Heart left ventricle (tissue), 16 donors: Measurements from ENCODE around the gene CA4. TPM values are rescaled to one million over a fixed set of nuclear protein-coding genes. Genes with fewer than 3 reads are reported as not detected.
"Not testable (repeated sequence)": the region's sequence is repeated elsewhere in the genome, so short reads cannot be mapped to it uniquely, and the experiment has no call there.

ENCODE experiments used
- ATAC-seq, 4 donors: fragments of 200-7000 bp; cut with Tn5 transposase; one replicate each; pipeline ENCODE4 v1.9.1; 2020 to 2022; ENCODE audit warnings: moderate library complexity in 4 of 4, mild to moderate bottlenecking in 3 of 4, moderate number of reproducible peaks in 1 of 4
- DNase-seq, 5 donors: peaks; one replicate each; pipeline ENCODE4 v3.0.0-alpha.2; 2020
- H3K27ac ChIP-seq, 12 donors: fragments of 200-600 bp; sonication (generic) in 4 of 12; one replicate each; pipeline versions ENCODE4 v1.5.0 to v1.8.0; 2016 to 2022; ENCODE audit warnings: mild to moderate bottlenecking in 2 of 12
- H3K27me3 ChIP-seq, 9 donors: fragments of 200-600 bp; sonication (generic) in 2 of 9; one replicate each; pipeline versions ENCODE4 v1.5.1 to v1.8.0; 2016 to 2022; ENCODE audit warnings: mild to moderate bottlenecking in 3 of 9
- H3K36me3 ChIP-seq, 9 donors: fragments of 200-600 bp; sonication (generic) in 2 of 9; one replicate each; pipeline versions ENCODE4 v1.5.0 to v1.8.0; 2018 to 2022; ENCODE audit warnings: mild to moderate bottlenecking in 2 of 9
- H3K4me1 ChIP-seq, 12 donors: fragments of 200-600 bp; sonication (generic) in 4 of 12; one replicate each; pipeline versions ENCODE4 v1.5.0 to v1.8.0; 2016 to 2022; ENCODE audit warnings: mild to moderate bottlenecking in 3 of 12
- H3K4me3 ChIP-seq, 12 donors: fragments of 200-600 bp; sonication (generic) in 4 of 12; one replicate each; pipeline versions ENCODE4 v1.5.0 to v1.8.0; 2017 to 2022; ENCODE audit warnings: mild to moderate bottlenecking in 9 of 12, moderate library complexity in 4 of 12
- H3K9me3 ChIP-seq, 12 donors: fragments of 200-600 bp; sonication (generic) in 4 of 12; one replicate each; pipeline versions ENCODE4 v1.5.0 to v1.8.0; 2016 to 2022; ENCODE audit warnings: mild to moderate bottlenecking in 1 of 12
- WGBS, 4 donors: extraction: QIAGEN DNeasy Blood & Tissue Kit in 2 of 4; methylation state at CpG; one replicate each; pipeline versions ENCODE4 v1.1.5 to v1.1.7; 2013 to 2018; 5-methylcytosine and 5-hydroxymethylcytosine counted together
- intact Hi-C, 10 donors: fragments of 100-400 bp; cut with DNase I; formaldehyde crosslinking; loops; one replicate each; pipeline versions ENCODE4 v1.11.1 to v1.14.2; 2022
- polyA plus RNA-seq, 2 donors: library from polyadenylated mRNA; stranded (reverse); fragments of 200-250 nt; gene quantifications; one replicate each; pipeline ENCODE4 v1.2.3, GENCODE V29; 2013
- total RNA-seq, 9 donors: library from RNA; depleted of rRNA in 2 of 9; stranded (reverse); fragments of >200 nt in 2 of 9; fragmentation: NEBNext Ultra II Directional in 3 of 9; extraction: Animal tissue kit (Norgen Biotek cat#: 25700) in 3 of 9; gene quantifications; one replicate each; pipeline versions ENCODE4 v1.1.0 to v1.2.4, GENCODE V29; 2016 to 2023
- TF ChIP-seq, protein P1 (sequence below), 12 donors: fragments of 200-600 bp; sonication (generic) in 4 of 12; IDR thresholded peaks; one replicate each; pipeline versions ENCODE4 v1.5.0 to v1.8.0; 2018 to 2022; ENCODE audit warnings: antibody characterized with exemption in 12 of 12, mild to moderate bottlenecking in 5 of 12
- donor health status: ischemic (EF 13 %, LVEDD 7.1; RV severe dilation, severe dysfunction).
- donor health status: healthy with polysubstance abuse.
- donor health status: DM: no; HTN: yes; CAD: no.
- donor health status: DM: no; HTN: no; CAD: no.
- donor health status: ischemic (EF 25% LVEDD 6.9; RV normal size, moderate dysfunction).
- donor health status: ischemic (EF 25% LVEDD 5.7; RV mildly dilated, moderate dysfunction).
- donor health status: healthy.
- donor health status: DM: yes; HTN: yes; CAD: no.
- donor health status: ischemic (EF 35%, LVEDD 5.7; RV mildly dilated, moderate dysfunction).
- donor health status: nonischemic (EF 11% LVEDD 7.7; RV severe dilation, severe dysfunction).
- donor health status: DM: yes; HTN: yes; CAD: no.
- donor health status: PGD.
- donor health status: ischemic (EF 29% LVEDD 5.4; RV normal size, mild dysfunction).
- donor health status: nonischemic (EF 23%, LVEDD 6.1; RV moderate dilation, normal function).

The CA4 gene
- total and polyA plus RNA-seq, 11 donors, result 12.4 to 54.0 (median 17.7) TPM

DNA sequence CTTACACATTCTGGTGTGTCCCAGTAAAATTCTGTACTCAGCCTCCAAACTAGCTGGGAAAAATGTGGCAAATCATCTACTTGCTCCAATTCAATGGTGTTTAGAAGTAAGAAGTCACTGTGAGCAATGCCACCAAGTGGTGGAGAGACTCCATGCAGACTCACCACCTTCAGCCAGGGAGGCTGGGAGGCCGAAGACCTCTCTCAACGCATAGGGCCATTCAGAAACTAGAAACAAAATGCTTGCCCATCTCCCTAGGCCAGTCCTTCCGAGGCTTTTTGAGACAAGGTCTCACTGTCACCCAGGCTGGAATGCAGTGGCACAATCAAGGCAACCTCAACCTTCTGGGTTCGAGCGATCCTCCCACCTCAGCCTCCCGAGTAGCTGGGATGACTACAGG lies 25.0 kb downstream of the CA4 start:
- WGBS, 4 donors, result 84 to 93% (median 88%) methylated on average over 6 of the region's 6 CpGs

DNA sequence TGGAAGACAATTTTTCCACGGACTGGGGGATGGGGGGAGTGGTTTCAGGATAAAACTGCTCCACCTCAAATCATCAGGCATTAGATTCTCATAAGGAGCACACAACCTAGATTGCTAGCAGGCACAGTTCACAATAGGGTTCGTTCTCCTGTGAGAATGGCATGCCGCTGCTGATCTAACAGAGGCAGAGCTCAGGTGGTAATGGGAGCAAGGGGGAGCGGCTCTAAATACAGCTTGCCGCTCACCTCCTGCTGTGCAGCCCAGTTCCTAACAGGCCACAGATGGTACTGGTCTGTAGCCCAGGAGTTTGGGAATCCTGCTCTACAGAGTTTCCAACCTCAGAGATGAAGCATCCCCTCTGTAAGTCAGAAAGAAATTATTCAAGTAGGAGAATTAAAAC lies 27.0 kb downstream of the CA4 start:
- H3K4me1 ChIP-seq, result peaks cover 0 to 19% (median 0%) of the 10 kb centered on the region in 12 donors
- H3K27me3 ChIP-seq, ATAC-seq, H3K9me3 ChIP-seq, H3K27ac ChIP-seq, intact Hi-C loops, DNase-seq, H3K4me3 ChIP-seq: not testable (repeated sequence)
- WGBS, 4 donors, result 90 to 95% (median 93%) methylated on average over 5 of the region's 5 CpGs
- H3K36me3 ChIP-seq, result peaks cover 0 to 54% (median 42%) of the 10 kb centered on the region in 9 donors

More for the DNA sequence above, 25.0 kb downstream of the CA4 start:
- not testable (repeated sequence) for H3K27me3 ChIP-seq, H3K4me3 ChIP-seq, H3K27ac ChIP-seq, DNase-seq, H3K9me3 ChIP-seq
- TF ChIP-seq, protein P1, sequence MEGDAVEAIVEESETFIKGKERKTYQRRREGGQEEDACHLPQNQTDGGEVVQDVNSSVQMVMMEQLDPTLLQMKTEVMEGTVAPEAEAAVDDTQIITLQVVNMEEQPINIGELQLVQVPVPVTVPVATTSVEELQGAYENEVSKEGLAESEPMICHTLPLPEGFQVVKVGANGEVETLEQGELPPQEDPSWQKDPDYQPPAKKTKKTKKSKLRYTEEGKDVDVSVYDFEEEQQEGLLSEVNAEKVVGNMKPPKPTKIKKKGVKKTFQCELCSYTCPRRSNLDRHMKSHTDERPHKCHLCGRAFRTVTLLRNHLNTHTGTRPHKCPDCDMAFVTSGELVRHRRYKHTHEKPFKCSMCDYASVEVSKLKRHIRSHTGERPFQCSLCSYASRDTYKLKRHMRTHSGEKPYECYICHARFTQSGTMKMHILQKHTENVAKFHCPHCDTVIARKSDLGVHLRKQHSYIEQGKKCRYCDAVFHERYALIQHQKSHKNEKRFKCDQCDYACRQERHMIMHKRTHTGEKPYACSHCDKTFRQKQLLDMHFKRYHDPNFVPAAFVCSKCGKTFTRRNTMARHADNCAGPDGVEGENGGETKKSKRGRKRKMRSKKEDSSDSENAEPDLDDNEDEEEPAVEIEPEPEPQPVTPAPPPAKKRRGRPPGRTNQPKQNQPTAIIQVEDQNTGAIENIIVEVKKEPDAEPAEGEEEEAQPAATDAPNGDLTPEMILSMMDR (IDR thresholded peaks at IDR 0.05), result peak; percentile 19 to 59 (median 42)
- Histone ChIP-seq H3K36me3 (peaks cover 0 to 34% (median 23%) of the 10 kb centered on the region in 9 donors), H3K4me1 (peaks cover 0 to 39% (median 13%) of the 10 kb centered on the region in 12 donors)
- ATAC-seq, result peak in 1 of 4 donors; percentile 26
- intact Hi-C loops, result loop anchor here in 3 of 10 donors (1.0 to 2.0 kb wide), 2 partner anchors 31 to 32 kb away; no protein-coding TSS in a partner anchor

DNA sequence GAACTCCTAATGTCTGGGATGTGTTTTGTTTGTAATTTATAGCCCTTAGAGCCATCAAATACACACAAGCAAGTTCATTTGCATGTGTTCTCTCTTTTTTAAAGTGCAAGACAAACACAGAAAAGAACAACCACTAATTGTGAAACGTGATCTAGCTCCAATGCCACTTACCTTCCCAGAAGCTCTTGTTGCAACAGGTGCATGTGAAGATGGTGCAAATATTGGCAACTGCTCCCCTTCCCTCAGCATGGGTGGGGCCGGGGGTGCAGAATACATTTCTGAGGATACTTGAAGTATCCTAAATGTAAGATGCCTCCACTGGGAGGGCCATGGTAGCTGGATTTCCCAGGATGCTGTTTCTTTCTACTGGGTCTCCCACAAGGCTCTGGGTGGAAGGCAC lies 28.4 kb downstream of the CA4 start:
- 89 to 96% (median 96%) methylated on average over 2 of the region's 2 CpGs for WGBS, 4 donors
- H3K27ac ChIP-seq, intact Hi-C loops, H3K9me3 ChIP-seq, H3K27me3 ChIP-seq, ATAC-seq, H3K4me1 ChIP-seq, H3K4me3 ChIP-seq, DNase-seq: not testable (repeated sequence)
- H3K36me3 ChIP-seq, result peaks cover 0 to 68% (median 56%) of the 10 kb centered on the region in 9 donors

DNA sequence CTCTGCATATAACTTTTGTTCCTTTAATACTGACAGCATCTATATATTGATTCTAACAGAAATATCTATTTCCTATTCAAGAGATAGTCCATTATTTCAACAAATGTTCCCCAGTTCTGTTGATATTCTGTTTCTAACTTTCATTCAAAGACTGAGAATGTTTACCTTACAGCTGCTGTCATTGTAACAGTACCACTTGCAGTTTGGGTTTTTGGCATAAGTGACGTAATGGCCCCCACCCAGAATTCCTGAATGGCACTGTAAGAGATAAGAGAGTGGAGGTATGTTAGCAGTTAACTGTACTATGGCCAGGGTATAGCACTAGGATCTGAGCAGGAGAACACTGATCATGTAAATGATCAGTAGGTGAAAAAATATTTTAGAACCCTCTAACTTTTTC lies 30.6 kb downstream of the CA4 start:
- H3K9me3 ChIP-seq, H3K27me3 ChIP-seq, H3K4me1 ChIP-seq, ATAC-seq, H3K4me3 ChIP-seq, H3K27ac ChIP-seq, intact Hi-C loops, DNase-seq: not testable (repeated sequence)
- H3K36me3 ChIP-seq, result peaks cover 0 to 90% (median 76%) of the 10 kb centered on the region in 9 donors
- WGBS, 4 donors, result 53 to 76% (median 63%) methylated on average over 1 of the region's 1 CpG

DNA sequence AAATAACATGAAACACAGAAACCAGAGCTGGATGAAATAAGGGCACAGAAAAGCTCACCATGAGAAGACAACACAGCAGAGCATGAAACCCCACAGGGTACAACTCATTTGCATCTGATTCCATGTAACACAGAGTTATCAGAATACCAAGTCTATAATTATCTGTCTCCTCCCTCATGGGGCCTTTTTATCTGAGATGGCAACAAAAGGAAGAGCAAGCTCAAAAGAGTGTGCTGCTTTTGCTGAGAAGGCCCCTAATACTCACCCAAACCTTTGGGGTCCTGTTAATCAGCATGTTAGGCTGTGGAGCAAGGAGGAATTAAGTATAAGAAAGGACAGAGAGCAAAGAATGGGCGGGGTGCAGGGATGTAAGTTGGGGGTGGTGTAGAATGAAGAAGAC lies 36.6 kb downstream of the CA4 start:
- H3K4me3 ChIP-seq, ATAC-seq, intact Hi-C loops, H3K27me3 ChIP-seq, H3K9me3 ChIP-seq, DNase-seq: not testable (repeated sequence)
- peaks cover 0 to 92% (median 85%) of the 10 kb centered on the region in 9 donors for H3K36me3 ChIP-seq
- H3K4me1 ChIP-seq, result peaks cover 0 to 32% (median 0%) of the 10 kb centered on the region in 12 donors
- peak overlapping the region in 1 of 12 donors; percentile 3 for H3K27ac ChIP-seq
- 90 to 97% (median 93%) methylated on average over 1 of the region's 1 CpG for WGBS, 4 donors

DNA sequence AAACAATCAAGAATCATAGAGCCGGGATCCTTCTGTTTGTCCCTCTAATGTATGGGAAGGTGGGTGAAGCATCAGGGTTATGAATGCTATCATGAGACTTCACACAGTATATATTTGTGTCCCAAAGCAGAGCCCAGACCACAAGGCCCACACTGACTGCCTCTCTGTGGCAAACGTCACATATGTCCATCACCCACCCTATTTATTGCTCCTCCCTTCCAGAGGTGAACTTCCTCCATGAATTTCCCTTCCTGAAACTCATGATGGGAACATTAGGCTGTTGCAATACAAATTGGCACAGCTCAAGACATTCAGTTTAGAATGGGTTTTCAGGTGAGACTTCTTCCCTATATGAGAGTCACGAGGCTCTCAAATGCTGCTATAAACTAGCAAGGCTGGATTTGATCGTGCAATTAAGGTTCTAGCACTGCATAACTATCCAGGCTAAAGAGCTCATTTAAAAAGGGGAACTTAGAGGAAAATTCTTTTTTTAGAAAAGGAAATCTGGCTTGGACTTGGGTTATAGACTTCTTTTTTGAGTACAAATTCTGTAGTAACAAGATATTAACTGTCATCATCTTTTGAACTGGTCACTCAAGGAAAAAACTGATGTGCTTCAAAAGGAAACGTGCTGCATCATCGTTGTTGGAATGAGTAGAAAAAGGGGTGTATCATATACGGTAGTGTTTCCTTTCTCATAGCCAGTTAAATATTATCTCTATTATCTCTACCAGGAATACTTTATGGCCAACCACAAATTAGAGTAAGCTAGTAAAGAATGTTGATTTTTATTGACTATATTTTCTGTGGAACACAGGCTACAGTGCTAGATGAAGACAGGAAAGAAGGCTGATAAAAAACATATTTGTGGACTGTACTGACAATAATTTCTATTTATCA lies 37.3 kb downstream of the CA4 start:
- H3K27me3 ChIP-seq, H3K9me3 ChIP-seq, H3K4me3 ChIP-seq, intact Hi-C loops, DNase-seq, ATAC-seq: not testable (repeated sequence)
- Histone ChIP-seq H3K4me1 (peaks cover 0 to 32% (median 0%) of the 10 kb centered on the region in 12 donors), H3K27ac (peak overlapping the region in 2 of 12 donors; percentile 13 to 67), H3K36me3 (peaks cover 0 to 92% (median 86%) of the 10 kb centered on the region in 9 donors)
- 70 to 74% (median 72%) methylated on average over 7 of the region's 7 CpGs for WGBS, 4 donors
